Measurements from ENCODE around the gene HEXB.

The HEXB gene

DNA sequence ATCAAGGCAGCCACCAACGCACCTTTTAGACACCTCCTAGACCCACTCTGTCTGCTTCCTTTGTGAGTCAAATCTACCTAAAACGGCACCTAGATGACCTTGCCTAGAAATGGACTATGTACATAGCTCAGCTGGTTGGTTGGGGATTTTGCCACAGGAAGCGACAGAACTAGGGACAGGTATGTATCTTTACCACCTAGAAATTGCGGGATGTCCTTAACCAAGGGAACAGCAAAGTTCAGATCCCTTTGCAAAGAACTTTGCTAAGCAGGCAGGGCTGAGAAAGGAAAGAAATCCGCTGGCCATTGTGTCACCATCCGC lies 42.5 kb upstream of the HEXB start:
- no peak overlapping the region for H3K27ac ChIP-seq (ENCODE audit: low read length)
- no peaks in the 10 kb centered on the region for H3K27me3 ChIP-seq (ENCODE audit: control insufficient read depth in 1 of 2, insufficient read depth in 2 of 2, low read length in 2 of 2)
- no peaks in the 10 kb centered on the region for H3K9me3 ChIP-seq (ENCODE audit: control insufficient read depth in 2 of 2, low read length in 2 of 2)
- no peak overlapping the region for H3K9ac ChIP-seq (ENCODE audit: low read length in 2 of 2)
- no peak overlapping the region for H3K4me3 ChIP-seq (ENCODE audit: low read length in 2 of 2)
- H3K4me1 ChIP-seq (ENCODE audit: control insufficient read depth, insufficient read depth, low read length) = peaks cover 25% of the 10 kb centered on the region
- H3K36me3 ChIP-seq (ENCODE audit: control insufficient read depth in 2 of 2, insufficient read depth in 2 of 2, low read length in 2 of 2) = no peaks in the 10 kb centered on the region

DNA sequence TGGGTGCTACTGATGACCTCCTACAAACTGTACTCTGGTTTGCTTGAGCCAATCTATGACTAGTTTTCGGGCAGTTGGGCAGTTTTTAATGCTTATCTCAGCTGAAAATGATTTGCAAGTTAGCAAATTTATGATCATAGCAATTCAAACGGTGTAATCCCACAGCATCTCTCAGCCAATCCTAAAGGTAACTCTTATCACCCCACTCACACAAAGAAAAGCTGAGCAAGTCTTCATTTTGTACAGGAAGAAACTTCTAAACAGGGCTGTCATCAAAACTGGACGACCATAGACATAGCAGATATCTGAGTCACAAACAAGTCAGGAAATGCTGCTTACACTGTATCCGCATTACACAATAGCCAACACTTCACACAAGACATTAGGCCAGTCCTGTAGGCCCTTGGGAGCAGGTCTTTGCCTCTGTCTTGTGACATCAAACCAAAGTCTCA lies 41.9 kb upstream of the HEXB start:
- Histone ChIP-seq H3K4me1 (ENCODE audit: control insufficient read depth, insufficient read depth, low read length) (peaks cover 25% of the 10 kb centered on the region), H3K9ac (ENCODE audit: low read length in 2 of 2) (no peak overlapping the region), H3K9me3 (ENCODE audit: control insufficient read depth in 2 of 2, low read length in 2 of 2) (no peaks in the 10 kb centered on the region), H3K27me3 (ENCODE audit: control insufficient read depth in 1 of 2, insufficient read depth in 2 of 2, low read length in 2 of 2) (no peaks in the 10 kb centered on the region), H3K4me3 (ENCODE audit: low read length in 2 of 2) (no peak overlapping the region), H3K27ac (ENCODE audit: low read length) (no peak overlapping the region), H3K36me3 (ENCODE audit: control insufficient read depth in 2 of 2, insufficient read depth in 2 of 2, low read length in 2 of 2) (no peaks in the 10 kb centered on the region)

DNA sequence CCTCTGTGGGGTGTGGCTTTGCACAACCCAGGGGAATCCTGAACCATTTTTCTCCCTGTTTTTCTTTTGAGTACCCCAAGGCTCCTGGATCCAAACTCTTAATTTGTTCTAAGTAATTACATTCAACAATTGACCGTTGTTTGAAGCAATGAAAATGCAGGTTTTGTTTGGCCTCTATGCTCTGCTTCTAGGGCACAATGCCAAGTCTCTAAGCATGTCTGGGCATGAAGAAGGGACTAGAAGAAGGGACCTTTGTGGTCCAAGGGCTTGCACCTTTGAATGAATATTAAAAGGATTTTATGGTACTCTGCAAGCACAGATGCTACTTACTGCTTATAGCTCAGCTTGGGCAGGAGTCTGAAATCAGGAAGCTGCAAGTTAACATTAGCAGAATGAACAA lies 37.9 kb upstream of the HEXB start:
- Histone ChIP-seq H3K4me1 (ENCODE audit: control insufficient read depth, insufficient read depth, low read length) (peaks cover 3% of the 10 kb centered on the region), H3K4me3 (ENCODE audit: low read length in 2 of 2) (no peak overlapping the region), H3K9ac (ENCODE audit: low read length in 2 of 2) (no peak overlapping the region), H3K27ac (ENCODE audit: low read length) (no peak overlapping the region), H3K9me3 (ENCODE audit: control insufficient read depth in 2 of 2, low read length in 2 of 2) (no peaks in the 10 kb centered on the region), H3K36me3 (ENCODE audit: control insufficient read depth in 2 of 2, insufficient read depth in 2 of 2, low read length in 2 of 2) (no peaks in the 10 kb centered on the region), H3K27me3 (ENCODE audit: control insufficient read depth in 1 of 2, insufficient read depth in 2 of 2, low read length in 2 of 2) (no peaks in the 10 kb centered on the region)

DNA sequence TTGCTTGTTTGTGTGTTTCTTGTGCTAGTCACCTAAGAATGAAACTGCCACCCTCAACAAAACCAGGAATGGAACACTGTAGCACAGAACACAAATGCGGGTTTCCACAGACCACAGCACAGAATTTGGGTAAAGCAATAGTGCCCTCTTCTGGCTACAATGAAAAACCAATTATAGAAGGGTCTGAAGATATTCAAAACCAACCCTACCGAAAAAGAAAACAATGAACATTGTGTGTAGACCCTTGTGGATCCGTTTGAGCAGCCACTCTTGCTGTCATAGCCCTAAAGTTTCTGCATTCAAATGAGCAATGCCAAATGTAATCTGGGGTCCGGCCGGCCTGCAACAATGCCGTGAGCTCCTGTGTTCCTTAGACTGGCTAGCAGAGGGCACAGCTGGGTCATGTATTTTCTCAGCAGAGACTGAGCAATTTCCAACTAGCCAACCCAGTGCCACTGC lies 36.2 kb upstream of the HEXB start:
- H3K36me3 ChIP-seq (ENCODE audit: control insufficient read depth in 2 of 2, insufficient read depth in 2 of 2, low read length in 2 of 2) = no peaks in the 10 kb centered on the region
- H3K9me3 ChIP-seq (ENCODE audit: control insufficient read depth in 2 of 2, low read length in 2 of 2) = no peaks in the 10 kb centered on the region
- H3K4me3 ChIP-seq (ENCODE audit: low read length in 2 of 2) = no peak overlapping the region
- H3K9ac ChIP-seq (ENCODE audit: low read length in 2 of 2) = no peak overlapping the region
- no peaks in the 10 kb centered on the region for H3K27me3 ChIP-seq (ENCODE audit: control insufficient read depth in 1 of 2, insufficient read depth in 2 of 2, low read length in 2 of 2)
- H3K27ac ChIP-seq (ENCODE audit: low read length) = no peak overlapping the region
- H3K4me1 ChIP-seq (ENCODE audit: control insufficient read depth, insufficient read depth, low read length) = no peaks in the 10 kb centered on the region

DNA sequence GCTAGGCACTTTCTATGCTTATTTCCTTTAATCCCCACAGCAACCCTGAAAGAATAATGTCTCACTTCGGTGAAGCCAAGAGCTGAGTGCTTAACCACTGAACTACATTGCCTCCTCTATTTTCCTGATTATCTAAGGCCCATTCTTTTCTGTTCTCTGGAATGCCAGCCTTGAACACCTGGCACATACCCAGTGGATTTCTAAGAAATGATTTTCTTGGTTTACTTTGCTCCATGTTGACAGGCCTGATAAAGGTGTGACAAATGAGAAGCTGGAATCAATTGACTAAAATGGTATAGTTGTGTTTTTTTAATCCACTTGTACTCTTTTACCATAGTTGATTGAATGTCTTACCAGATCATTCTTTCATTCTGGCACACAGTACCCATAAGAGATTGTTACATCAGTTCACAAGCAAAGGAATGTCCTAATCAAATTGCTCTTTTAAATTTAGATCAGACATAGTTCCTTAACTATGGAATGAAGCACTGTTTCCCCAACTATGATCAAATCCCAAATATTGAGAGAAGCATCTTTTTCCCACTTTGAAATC lies 35.5 kb upstream of the HEXB start:
- Histone ChIP-seq H3K4me3 (ENCODE audit: low read length in 2 of 2) (no peak overlapping the region), H3K4me1 (ENCODE audit: control insufficient read depth, insufficient read depth, low read length) (no peaks in the 10 kb centered on the region), H3K9me3 (ENCODE audit: control insufficient read depth in 2 of 2, low read length in 2 of 2) (no peaks in the 10 kb centered on the region), H3K27me3 (ENCODE audit: control insufficient read depth in 1 of 2, insufficient read depth in 2 of 2, low read length in 2 of 2) (no peaks in the 10 kb centered on the region), H3K36me3 (ENCODE audit: control insufficient read depth in 2 of 2, insufficient read depth in 2 of 2, low read length in 2 of 2) (no peaks in the 10 kb centered on the region), H3K27ac (ENCODE audit: low read length) (no peak overlapping the region), H3K9ac (ENCODE audit: low read length in 2 of 2) (no peak overlapping the region)

DNA sequence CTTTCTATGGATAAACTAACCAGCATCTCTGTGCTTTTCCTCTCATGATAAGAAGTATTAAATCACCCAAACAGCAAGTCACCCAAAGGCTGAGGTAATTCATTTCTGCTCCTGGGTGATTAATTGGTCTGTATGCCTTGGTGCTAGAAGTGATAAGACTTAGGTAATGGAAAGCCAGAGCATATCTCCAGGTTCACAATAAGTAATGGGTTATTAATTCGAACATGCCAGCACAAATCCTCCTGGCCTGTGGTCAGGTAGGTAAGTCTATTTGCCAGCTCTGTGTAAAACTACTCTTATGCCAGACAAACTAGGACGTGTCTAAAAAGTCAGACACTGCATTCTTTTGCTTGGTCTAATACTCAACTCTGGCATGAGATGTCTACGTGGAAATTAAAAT lies 33.3 kb upstream of the HEXB start:
- H3K9ac ChIP-seq (ENCODE audit: low read length in 2 of 2) = no peak overlapping the region
- no peak overlapping the region for H3K27ac ChIP-seq (ENCODE audit: low read length)
- no peak overlapping the region for H3K4me3 ChIP-seq (ENCODE audit: low read length in 2 of 2)
- no peaks in the 10 kb centered on the region for H3K27me3 ChIP-seq (ENCODE audit: control insufficient read depth in 1 of 2, insufficient read depth in 2 of 2, low read length in 2 of 2)
- H3K4me1 ChIP-seq (ENCODE audit: control insufficient read depth, insufficient read depth, low read length) = no peaks in the 10 kb centered on the region
- H3K9me3 ChIP-seq (ENCODE audit: control insufficient read depth in 2 of 2, low read length in 2 of 2) = no peaks in the 10 kb centered on the region
- no peaks in the 10 kb centered on the region for H3K36me3 ChIP-seq (ENCODE audit: control insufficient read depth in 2 of 2, insufficient read depth in 2 of 2, low read length in 2 of 2)

DNA sequence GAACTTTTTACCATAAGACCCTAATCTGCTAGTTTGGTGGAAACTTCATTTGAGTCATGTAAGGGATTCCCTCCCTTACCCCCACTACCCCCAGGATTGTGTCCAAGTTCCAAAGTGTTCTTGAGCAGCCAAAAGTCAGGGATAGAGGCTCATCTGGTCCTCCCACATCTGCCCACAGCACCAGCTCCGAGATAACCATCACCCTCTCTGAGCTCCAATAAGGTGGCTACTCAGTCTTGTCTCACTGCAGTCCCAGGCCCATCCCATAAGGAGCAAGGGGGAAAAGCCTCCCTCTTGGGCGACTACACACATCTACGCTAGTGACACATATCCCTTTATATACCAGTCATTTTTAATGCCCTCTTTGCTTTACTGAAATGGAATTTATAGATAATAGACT lies 32.5 kb upstream of the HEXB start:
- Histone ChIP-seq H3K9ac (ENCODE audit: low read length in 2 of 2) (no peak overlapping the region), H3K36me3 (ENCODE audit: control insufficient read depth in 2 of 2, insufficient read depth in 2 of 2, low read length in 2 of 2) (no peaks in the 10 kb centered on the region), H3K27ac (ENCODE audit: low read length) (no peak overlapping the region), H3K9me3 (ENCODE audit: control insufficient read depth in 2 of 2, low read length in 2 of 2) (no peaks in the 10 kb centered on the region), H3K27me3 (ENCODE audit: control insufficient read depth in 1 of 2, insufficient read depth in 2 of 2, low read length in 2 of 2) (no peaks in the 10 kb centered on the region), H3K4me1 (ENCODE audit: control insufficient read depth, insufficient read depth, low read length) (no peaks in the 10 kb centered on the region), H3K4me3 (ENCODE audit: low read length in 2 of 2) (no peak overlapping the region)

DNA sequence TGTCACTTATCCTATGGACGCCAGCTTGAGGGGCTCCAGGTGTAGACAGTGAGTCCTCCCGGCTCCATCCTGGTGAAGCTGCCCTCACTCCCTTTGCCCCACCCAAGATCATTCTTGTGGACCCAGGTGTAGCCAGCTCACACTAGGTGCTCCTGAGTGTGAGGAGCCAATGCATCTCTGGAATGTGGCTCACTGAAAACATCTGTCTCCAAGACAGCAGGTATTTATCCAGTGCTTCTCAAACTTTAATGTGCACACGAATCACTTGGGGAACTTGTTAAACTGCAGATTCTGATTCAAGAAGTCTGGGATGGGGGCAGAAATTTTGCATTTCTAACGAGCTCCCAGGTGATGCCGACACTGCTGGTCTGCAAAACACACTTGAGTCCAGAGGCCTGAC lies 31.0 kb upstream of the HEXB start:
- Histone ChIP-seq H3K36me3 (ENCODE audit: control insufficient read depth in 2 of 2, insufficient read depth in 2 of 2, low read length in 2 of 2) (no peaks in the 10 kb centered on the region), H3K27ac (ENCODE audit: low read length) (no peak overlapping the region), H3K9me3 (ENCODE audit: control insufficient read depth in 2 of 2, low read length in 2 of 2) (no peaks in the 10 kb centered on the region), H3K27me3 (ENCODE audit: control insufficient read depth in 1 of 2, insufficient read depth in 2 of 2, low read length in 2 of 2) (no peaks in the 10 kb centered on the region), H3K9ac (ENCODE audit: low read length in 2 of 2) (no peak overlapping the region), H3K4me3 (ENCODE audit: low read length in 2 of 2) (no peak overlapping the region), H3K4me1 (ENCODE audit: control insufficient read depth, insufficient read depth, low read length) (no peaks in the 10 kb centered on the region)

DNA sequence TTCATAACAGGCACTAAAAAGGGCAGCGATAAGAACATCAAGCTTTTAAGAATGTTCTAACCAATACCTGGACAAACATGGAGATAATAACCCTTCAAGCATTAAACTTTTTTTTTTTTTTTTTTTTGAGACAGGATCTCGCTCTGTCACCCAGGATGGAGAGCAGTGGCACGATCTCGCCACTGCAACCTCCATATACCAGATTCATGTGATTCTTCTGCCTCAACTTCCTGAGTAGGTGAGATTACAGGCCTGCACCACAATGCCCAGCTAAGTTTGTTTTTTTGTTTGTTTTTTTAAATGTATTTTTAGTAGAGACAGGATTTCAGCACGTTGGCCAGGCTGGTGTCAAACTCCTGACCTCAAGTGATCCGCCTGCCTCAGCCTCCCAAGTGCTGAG lies 29.8 kb upstream of the HEXB start:
- no peak overlapping the region for H3K27ac ChIP-seq (ENCODE audit: low read length)
- no peaks in the 10 kb centered on the region for H3K27me3 ChIP-seq (ENCODE audit: control insufficient read depth in 1 of 2, insufficient read depth in 2 of 2, low read length in 2 of 2)
- no peaks in the 10 kb centered on the region for H3K36me3 ChIP-seq (ENCODE audit: control insufficient read depth in 2 of 2, insufficient read depth in 2 of 2, low read length in 2 of 2)
- no peak overlapping the region for H3K9ac ChIP-seq (ENCODE audit: low read length in 2 of 2)
- no peaks in the 10 kb centered on the region for H3K4me1 ChIP-seq (ENCODE audit: control insufficient read depth, insufficient read depth, low read length)
- H3K9me3 ChIP-seq (ENCODE audit: control insufficient read depth in 2 of 2, low read length in 2 of 2) = no peaks in the 10 kb centered on the region
- no peak overlapping the region for H3K4me3 ChIP-seq (ENCODE audit: low read length in 2 of 2)

DNA sequence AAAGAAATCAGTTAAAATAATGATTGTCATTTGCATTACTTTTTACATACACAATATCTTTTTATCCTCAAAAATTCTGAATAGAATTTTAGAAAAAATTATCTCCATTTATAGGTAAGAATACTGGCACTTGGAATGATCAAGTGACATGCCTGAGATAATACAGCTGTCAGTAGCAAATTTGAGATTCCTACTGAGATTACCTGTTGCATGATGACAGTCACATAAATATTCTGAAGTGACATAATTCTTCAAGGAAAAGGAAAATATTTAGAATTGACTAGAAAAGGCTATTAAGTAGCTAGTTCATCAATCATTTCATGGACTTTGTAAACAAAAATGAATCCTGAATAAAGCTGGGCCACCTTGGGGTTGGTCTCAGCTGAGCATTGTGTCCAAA lies 29.3 kb upstream of the HEXB start:
- no peaks in the 10 kb centered on the region for H3K4me1 ChIP-seq (ENCODE audit: control insufficient read depth, insufficient read depth, low read length)

DNA sequence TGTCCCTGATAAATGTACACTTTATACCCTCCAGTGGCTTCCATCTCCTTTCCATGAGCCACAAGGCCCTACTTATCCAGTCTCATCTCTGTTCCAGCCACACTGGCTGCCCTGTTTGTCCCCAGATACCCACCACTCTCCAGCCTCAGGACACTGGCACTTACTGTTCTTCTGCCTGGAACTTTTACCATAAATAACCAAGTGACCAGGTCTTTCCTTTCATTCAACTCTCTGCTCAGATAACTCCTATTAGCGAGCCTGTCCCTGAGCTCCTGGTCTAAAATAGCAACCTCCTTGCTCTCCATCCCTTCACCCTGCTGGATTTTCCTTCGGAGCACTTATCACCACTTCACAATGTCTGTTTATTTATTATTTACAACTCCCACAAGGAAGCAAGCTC lies 27.9 kb upstream of the HEXB start:
- no peaks in the 10 kb centered on the region for H3K9me3 ChIP-seq (ENCODE audit: control insufficient read depth in 2 of 2, low read length in 2 of 2)
- no peak overlapping the region for H3K4me3 ChIP-seq (ENCODE audit: low read length in 2 of 2)
- H3K36me3 ChIP-seq (ENCODE audit: control insufficient read depth in 2 of 2, insufficient read depth in 2 of 2, low read length in 2 of 2) = no peaks in the 10 kb centered on the region
- no peak overlapping the region for H3K27ac ChIP-seq (ENCODE audit: low read length)
- H3K4me1 ChIP-seq (ENCODE audit: control insufficient read depth, insufficient read depth, low read length) = no peaks in the 10 kb centered on the region
- no peaks in the 10 kb centered on the region for H3K27me3 ChIP-seq (ENCODE audit: control insufficient read depth in 1 of 2, insufficient read depth in 2 of 2, low read length in 2 of 2)
- no peak overlapping the region for H3K9ac ChIP-seq (ENCODE audit: low read length in 2 of 2)

More for the DNA sequence above, 29.3 kb upstream of the HEXB start:
- Histone ChIP-seq H3K4me3 (ENCODE audit: low read length in 2 of 2) (no peak overlapping the region), H3K27me3 (ENCODE audit: control insufficient read depth in 1 of 2, insufficient read depth in 2 of 2, low read length in 2 of 2) (no peaks in the 10 kb centered on the region), H3K9me3 (ENCODE audit: control insufficient read depth in 2 of 2, low read length in 2 of 2) (no peaks in the 10 kb centered on the region), H3K36me3 (ENCODE audit: control insufficient read depth in 2 of 2, insufficient read depth in 2 of 2, low read length in 2 of 2) (no peaks in the 10 kb centered on the region), H3K27ac (ENCODE audit: low read length) (no peak overlapping the region), H3K9ac (ENCODE audit: low read length in 2 of 2) (no peak overlapping the region)

Measured in stomach smooth muscle (tissue), 2 donors.